ENCODE measurements around the gene AP1B1. TPM values are rescaled to one million over a fixed set of nuclear protein-coding genes. Genes with fewer than 3 reads are reported as not detected.
"Not testable (repeated sequence)": the region's sequence is repeated elsewhere in the genome, so short reads cannot be mapped to it uniquely, and the experiment has no call there.

Gene AP1B1
- total RNA-seq, 1 donor from 2014 or later, result 42.0 TPM

GRCh38 chr22:29408940-29409339, 20.6 kb upstream of the AP1B1 start:
- Mint-ChIP-seq H3K4me3 (ENCODE audit: unreplicated experiment) (no peak overlapping the region), H3K36me3 (ENCODE audit: unreplicated experiment) (no peaks in the 10 kb centered on the region), H3K27me3 (ENCODE audit: unreplicated experiment) (peaks cover 52% of the 10 kb centered on the region), H3K9me3 (ENCODE audit: unreplicated experiment) (no peaks in the 10 kb centered on the region), H3K4me1 (ENCODE audit: unreplicated experiment) (no peaks in the 10 kb centered on the region), H3K27ac (ENCODE audit: unreplicated experiment) (no peak overlapping the region)
- DNase-seq (ENCODE audit: extremely low spot score, unreplicated experiment), result no peak
- TF ChIP-seq CTCF (IDR thresholded peaks at IDR 0.05), result no peak

GRCh38 chr22:29401538-29401937, 13.2 kb upstream of the AP1B1 start:
- H3K36me3 Mint-ChIP-seq (ENCODE audit: unreplicated experiment); H3K4me3 Mint-ChIP-seq (ENCODE audit: unreplicated experiment); H3K27ac Mint-ChIP-seq (ENCODE audit: unreplicated experiment); H3K9me3 Mint-ChIP-seq (ENCODE audit: unreplicated experiment); DNase-seq (ENCODE audit: extremely low spot score, unreplicated experiment); H3K4me1 Mint-ChIP-seq (ENCODE audit: unreplicated experiment): not testable (repeated sequence)
- H3K27me3 Mint-ChIP-seq (ENCODE audit: unreplicated experiment), result peaks cover 62% of the 10 kb centered on the region

GRCh38 chr22:29400576-29400975, 12.2 kb upstream of the AP1B1 start:
- no peak for TF ChIP-seq CTCF (IDR thresholded peaks at IDR 0.05)
- DNase-seq (ENCODE audit: extremely low spot score, unreplicated experiment), result no peak
- Mint-ChIP-seq H3K27me3 (ENCODE audit: unreplicated experiment) (peaks cover 59% of the 10 kb centered on the region), H3K4me3 (ENCODE audit: unreplicated experiment) (no peak overlapping the region), H3K4me1 (ENCODE audit: unreplicated experiment) (no peaks in the 10 kb centered on the region), H3K9me3 (ENCODE audit: unreplicated experiment) (no peaks in the 10 kb centered on the region), H3K36me3 (ENCODE audit: unreplicated experiment) (no peaks in the 10 kb centered on the region), H3K27ac (ENCODE audit: unreplicated experiment) (no peak overlapping the region)

- H3K36me3 Mint-ChIP-seq (ENCODE audit: unreplicated experiment), result no peaks in the 10 kb centered on the region
- peaks cover 39% of the 10 kb centered on the region for H3K27me3 Mint-ChIP-seq (ENCODE audit: unreplicated experiment)
- H3K27ac Mint-ChIP-seq (ENCODE audit: unreplicated experiment), result no peak overlapping the region
- DNase-seq (ENCODE audit: extremely low spot score, unreplicated experiment), result no peak
- H3K4me3 Mint-ChIP-seq (ENCODE audit: unreplicated experiment), result no peak overlapping the region
- H3K9me3 Mint-ChIP-seq (ENCODE audit: unreplicated experiment), result no peaks in the 10 kb centered on the region
- TF ChIP-seq CTCF (IDR thresholded peaks at IDR 0.05), result no peak
- H3K4me1 Mint-ChIP-seq (ENCODE audit: unreplicated experiment), result no peaks in the 10 kb centered on the region
Measured at GRCh38 chr22:29397791-29398190, 9.4 kb upstream of the AP1B1 start.

- peaks cover 27% of the 10 kb centered on the region for H3K27me3 Mint-ChIP-seq (ENCODE audit: unreplicated experiment)
Measured at GRCh38 chr22:29396126-29396525, 7.8 kb upstream of the AP1B1 start.

More at GRCh38 chr22:29396126-29396525, 7.8 kb upstream of the AP1B1 start:
- TF ChIP-seq CTCF (IDR thresholded peaks at IDR 0.05), result no peak
- H3K36me3 Mint-ChIP-seq (ENCODE audit: unreplicated experiment), result no peaks in the 10 kb centered on the region
- no peaks in the 10 kb centered on the region for H3K4me1 Mint-ChIP-seq (ENCODE audit: unreplicated experiment)
- no peaks in the 10 kb centered on the region for H3K9me3 Mint-ChIP-seq (ENCODE audit: unreplicated experiment)
- DNase-seq (ENCODE audit: extremely low spot score, unreplicated experiment), result no peak
- no peak overlapping the region for H3K27ac Mint-ChIP-seq (ENCODE audit: unreplicated experiment)
- H3K4me3 Mint-ChIP-seq (ENCODE audit: unreplicated experiment), result no peak overlapping the region
